H1 (cell line): ENCODE measurements around the gene PRKACA.

Experiments used
- EP300 ChIP-seq, 2 experiments: IDR thresholded peaks; 1 replicate in 1 of 2; 2 replicates in 1 of 2; pipeline ENCODE4 v1.6.1; 2011 to 2012; ENCODE audit warnings: low read depth in 2 of 2, low read length in 2 of 2, mild to moderate bottlenecking in 2 of 2, borderline replicate concordance in 1 of 2, inconsistent platforms in 1 of 2, moderate library complexity in 1 of 2
- POLR2AphosphoS5 ChIP-seq: IDR thresholded peaks from 2 replicates; pipeline ENCODE4 v1.6.1; 2011; ENCODE audit warnings: low read depth, low read length
- SUZ12 ChIP-seq: fragments of 200-600 bp; sonication (generic); IDR thresholded peaks from 2 replicates; pipeline ENCODE4 v1.6.1; 2012; ENCODE audit warnings: mild to moderate bottlenecking, inconsistent platforms, low read length, moderate library complexity, mixed read lengths
- TAF1 ChIP-seq: IDR thresholded peaks from 2 replicates; pipeline ENCODE4 v1.6.1; 2011; ENCODE audit warnings: mild to moderate bottlenecking, low read depth, low read length

DNA sequence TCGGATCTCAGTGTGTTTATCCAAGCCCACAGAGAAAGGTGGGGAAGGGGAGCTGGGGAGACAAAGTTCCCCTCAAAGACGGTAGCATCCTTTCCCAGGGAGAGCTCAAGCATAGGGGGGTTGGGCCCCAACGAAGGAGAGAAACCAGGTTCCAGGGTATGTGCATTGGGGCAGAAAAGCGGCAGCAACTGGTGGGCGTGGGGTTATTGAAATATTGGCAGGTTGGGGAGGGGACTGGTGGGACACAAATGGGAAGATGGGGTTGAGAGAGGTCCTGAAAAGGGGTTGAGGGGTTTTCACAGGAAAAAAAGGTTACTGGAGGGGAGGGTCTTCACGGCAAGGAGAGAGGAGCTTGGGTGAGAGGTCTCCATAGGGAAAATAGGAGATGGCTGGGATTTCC lies 17.8 kb upstream of the PRKACA start:
- TF ChIP-seq SUZ12 (no peak), EP300 (IDR thresholded peaks at IDR 0.05; ENCODE audit: borderline replicate concordance in 1 of 2, low read depth in 2 of 2, low read length in 2 of 2) (no peak), POLR2AphosphoS5 (no peak), TAF1 (no peak)
